SKM-1 (cell line): ENCODE results near the gene HES1.
"Not testable (repeated sequence)": the region's sequence is repeated elsewhere in the genome, so short reads cannot be mapped to it uniquely, and the experiment has no call there.

Experiments used
- DNase-seq: peaks from one replicate; lab custom pipeline; 2025; ENCODE audit not compliant: unreplicated experiment; lab: John Stamatoyannopoulos, UW

The HES1 gene

GRCh38 chr3:194140520-194141414 lies 4.8 kb downstream of the HES1 start:
- no peak for DNase-seq

DNA sequence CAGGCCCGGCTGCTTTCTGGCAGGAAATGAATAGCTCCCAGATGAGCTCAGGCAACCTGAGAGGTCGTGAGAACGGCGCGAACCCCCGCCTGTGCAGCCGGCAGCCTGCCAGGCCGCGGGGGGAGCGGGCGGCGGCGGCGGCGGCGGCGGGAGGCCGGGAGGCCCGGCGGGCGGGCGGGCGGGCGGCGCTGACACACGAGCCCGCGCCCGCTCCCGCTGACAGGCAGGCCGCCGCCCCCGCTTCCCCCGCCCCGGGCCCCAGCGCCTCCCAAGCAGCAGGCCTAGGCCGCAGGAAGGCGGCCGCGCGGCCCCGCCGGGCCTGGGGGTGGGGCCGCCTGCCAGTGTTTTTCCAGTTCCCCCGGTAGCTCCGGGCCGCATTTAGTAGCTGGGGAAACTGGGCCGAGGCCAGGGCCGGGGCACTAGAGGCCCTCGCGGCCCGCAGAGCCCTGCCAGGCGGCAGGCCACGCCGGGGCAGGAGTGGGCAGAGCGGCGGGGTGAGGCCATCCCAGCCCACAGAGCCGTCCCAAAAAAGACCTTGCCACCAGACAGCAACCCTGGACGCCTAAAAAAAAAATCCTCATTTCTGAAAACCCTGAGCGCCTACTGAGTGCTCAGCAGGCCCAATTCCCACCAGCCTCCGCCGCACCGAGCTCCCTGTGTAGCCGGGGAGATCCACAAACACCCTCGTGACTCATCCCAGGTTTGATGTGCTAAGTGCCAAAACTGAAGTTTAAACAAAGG lies 5.6 kb downstream of the HES1 start:
- no peak for DNase-seq

- no peak for DNase-seq
Measured at GRCh38 chr3:194142156-194142910, 6.4 kb downstream of the HES1 start.

DNA sequence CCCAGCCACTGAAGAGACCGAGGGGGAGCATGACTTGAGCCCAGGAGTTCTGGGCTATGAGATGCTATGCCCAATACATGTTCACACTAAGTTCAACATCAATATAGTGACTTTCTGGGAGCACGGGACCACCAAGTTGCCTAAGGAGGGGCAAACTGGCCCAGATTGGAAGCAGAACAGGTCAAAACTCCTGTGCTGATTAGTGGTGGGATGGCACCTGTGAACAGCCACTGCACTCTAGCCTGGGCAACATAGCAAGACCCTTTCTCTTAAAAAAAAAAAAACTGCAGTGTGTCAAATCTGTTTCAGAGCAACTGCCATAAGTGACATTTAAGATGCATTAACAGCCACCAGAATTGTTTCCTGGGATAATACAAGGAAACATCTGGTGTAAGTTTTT lies 9.8 kb downstream of the HES1 start:
- DNase-seq = no peak

DNA sequence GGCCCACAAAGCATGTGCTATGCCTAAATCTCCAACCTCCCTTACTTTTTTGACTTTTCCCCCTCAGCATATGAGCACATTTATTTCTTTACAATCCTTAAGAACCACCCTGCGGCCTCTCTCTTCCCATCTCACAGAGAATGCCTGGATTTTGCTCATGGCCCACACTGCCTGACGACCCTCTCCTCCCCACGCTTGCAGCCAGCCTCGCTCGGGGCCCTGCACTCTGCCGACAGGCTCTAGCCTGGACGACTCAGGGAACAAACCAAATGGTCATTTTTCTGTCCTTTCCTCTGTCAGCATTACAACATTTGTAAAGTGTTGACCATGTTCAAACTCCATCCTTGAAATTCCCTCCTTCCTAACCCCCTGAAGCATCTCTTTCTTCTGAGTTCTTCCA lies 11.7 kb downstream of the HES1 start:
- no peak for DNase-seq

DNA sequence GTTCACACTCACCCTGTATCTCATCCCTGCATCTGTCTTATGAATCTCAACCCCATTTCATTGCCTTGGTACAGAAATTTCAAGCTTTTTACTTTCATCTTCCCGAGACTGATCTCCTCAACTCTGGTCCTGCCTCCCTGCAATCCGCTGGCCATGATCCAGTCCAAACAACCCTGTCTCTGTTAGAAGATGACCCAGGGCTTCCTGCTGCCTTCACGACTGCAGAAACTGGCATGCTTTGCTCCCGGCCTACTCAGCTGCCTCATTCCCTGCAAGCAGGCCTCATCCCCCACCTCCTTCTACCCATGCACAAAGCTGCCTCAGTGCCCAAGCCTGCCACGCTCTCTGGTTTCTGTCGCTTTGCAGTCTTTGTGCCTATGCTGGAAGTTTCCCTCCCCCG lies 12.4 kb downstream of the HES1 start:
- DNase-seq = no peak

- no peak for DNase-seq
Measured at GRCh38 chr3:194150252-194150934, 14.4 kb downstream of the HES1 start.

DNA sequence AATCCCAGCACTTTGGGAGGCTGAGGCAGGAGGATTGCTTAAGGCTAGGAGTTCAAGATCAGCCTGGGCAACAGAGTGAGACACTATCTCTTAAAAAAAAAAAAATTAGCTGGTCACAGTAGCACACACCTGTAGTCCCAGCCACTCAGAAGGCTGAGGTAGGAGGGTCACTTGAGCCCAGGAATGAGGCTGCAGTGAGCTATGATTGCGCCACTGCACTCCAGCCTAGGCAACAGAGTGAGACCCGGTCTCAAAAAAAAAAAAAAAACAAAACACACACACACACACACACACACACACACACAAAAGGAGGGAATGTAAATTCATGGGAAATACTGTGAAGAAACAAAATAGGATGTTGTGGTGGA lies 15.0 kb downstream of the HES1 start:
- not testable (repeated sequence) for DNase-seq

DNA sequence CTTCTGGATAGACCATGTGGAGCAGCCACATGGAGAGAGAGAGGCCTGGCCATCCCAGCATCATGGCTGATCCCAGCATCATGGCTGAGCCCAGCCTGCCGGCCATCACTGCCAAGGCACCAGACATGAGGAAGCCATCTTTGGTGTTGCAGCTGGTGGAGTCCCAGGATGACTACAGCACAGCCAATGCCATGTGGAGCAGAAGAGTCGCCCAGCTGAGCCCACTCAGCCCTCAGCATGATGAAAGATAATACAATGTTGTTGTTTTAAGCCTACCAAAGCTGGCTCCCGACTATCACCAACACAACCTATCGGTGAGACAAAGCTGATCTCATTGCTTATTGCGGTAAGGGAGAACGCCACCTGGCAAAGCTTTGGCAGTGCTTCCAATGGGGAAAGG lies 18.4 kb downstream of the HES1 start:
- DNase-seq = no peak

DNA sequence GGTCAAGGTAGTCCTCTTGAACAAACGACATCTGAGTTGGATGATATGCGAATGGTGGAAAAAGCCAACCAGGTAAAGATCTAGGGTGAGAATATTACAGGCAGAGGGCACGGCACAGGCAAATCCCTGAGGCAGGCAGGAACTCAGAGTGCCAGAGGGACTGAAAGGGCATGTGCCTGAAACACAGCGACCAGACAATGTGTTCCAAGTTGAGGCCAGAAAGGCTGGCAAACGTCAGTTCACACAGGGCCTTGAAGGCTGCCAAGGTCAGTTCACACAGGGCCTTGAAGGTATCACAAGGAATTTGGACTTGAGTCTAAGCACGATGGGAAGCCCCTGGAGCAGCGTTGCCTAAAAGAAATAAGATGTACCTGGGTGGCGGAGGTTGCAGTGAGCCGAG lies 20.1 kb downstream of the HES1 start:
- DNase-seq = no peak

- no peak for DNase-seq
Measured at GRCh38 chr3:194158942-194159439, 23.0 kb downstream of the HES1 start.

DNA sequence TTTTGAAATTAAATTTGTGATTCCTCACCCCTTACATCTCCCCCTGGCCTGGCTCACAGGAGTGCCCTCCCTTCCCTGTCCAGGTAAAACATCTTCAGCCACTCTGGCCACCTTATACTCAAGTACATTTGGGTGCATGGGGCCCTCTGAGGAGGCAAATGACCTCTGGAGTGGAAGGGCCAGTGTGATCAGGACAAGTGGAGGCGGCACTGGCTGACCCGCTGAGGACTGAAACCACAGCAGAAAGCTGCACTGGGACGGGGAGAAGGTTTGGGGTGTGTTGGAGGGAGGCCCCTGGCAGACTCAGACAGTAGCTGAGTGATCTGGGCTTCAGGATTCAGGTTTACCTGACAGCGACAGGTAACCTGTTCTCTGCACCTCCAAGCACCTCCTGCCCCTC lies 24.2 kb downstream of the HES1 start:
- DNase-seq = no peak

- DNase-seq = no peak
Measured at GRCh38 chr3:194161131-194162045, 25.4 kb downstream of the HES1 start.

DNA sequence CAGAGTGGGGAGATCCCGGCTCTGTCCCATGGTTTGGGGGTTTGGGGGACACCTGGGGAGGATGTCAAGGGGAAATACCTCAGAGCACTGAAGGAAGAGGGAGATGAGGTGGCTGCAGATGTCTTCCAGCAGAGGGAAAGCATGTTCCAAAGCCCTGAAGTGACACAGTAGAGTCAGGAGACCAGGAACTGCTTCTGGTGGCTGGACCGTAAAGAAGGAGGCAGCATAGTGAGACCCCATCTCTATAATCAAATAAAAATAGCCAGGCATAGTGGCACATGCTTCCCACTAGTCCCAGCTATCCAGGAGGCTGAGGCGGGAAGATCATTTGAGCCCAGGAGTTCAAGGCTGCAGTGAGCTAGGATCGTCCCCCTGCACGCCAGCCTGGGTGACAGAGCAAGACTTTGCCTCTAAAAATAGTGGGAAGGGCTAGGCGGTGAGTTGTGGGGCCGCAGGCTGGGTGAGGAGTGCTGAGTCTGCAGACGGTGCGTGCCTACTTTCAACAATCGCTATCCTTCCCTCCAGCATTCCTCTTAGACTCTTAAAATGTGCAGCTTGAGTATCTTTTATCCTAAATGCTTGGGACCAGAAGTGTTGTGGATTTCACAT lies 26.2 kb downstream of the HES1 start:
- no peak for DNase-seq

- no peak for DNase-seq
Measured at GRCh38 chr3:194162817-194163584, 27.1 kb downstream of the HES1 start.

DNA sequence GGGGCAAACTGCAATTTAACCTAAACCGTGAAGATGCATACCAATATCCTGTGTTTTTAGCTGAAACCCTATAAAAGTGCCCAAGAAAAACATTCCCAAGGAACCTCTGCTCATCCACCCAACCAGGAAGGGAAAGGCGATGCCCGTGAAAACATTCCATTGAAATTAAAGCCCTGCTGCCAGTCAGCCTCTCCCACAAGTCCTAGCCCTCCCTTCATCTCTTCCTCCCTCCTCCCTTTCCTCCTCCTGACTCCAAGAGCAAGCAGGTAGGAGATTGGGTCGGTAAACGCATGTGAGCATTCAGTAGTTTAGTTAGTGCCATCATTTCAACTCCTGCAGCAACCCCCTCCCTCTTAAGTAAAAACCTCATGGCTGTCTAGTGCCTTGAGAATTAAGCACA lies 27.7 kb downstream of the HES1 start:
- no peak for DNase-seq

GRCh38 chr3:194164861-194165260 lies 28.9 kb downstream of the HES1 start:
- DNase-seq = no peak

DNA sequence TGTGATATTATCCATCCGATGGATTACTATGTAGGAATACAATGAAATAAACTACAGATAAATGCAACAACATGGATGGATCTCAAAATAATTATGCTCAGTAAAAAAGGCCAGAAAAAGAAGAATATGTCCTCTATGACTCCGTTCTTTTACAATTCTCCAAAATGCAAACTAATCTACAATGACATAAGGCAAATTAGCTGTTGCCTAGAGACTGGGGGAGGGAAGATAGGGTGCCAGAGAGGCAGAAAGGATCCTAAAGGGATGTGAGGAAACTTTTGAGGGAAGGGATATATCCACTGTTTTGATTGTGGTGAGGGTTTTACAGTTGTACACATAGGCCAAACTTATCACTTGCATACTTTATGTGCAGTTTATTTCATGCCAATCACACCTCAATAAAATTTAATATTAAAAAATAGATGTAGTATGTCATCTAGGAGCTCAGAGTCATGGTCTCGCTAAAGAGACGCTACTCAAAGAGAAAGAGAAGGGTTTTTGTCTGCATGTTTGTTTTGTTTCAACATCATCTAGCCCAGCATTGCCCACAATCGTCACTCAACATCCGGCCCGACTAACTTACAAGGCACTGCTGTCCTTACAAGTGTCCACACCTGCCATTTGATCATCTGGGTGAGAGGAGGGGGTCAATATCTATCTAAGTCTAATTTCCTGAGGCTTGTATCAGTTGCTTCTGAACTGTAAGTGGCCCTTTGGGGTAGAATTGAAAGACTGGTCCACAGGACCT lies 29.5 kb downstream of the HES1 start:
- no peak for DNase-seq
